Measurements from ENCODE around the gene ALG11.

- TF ChIP-seq MAX (IDR thresholded peaks at IDR 0.05; ENCODE audit: low read depth, low read length) (no peak), CTCF (IDR thresholded peaks at IDR 0.05; ENCODE audit: low read depth, low read length) (no peak)
Observed at GRCh38 chr13:51966186-51966585, 46.0 kb upstream of the ALG11 start.
